Measurements from ENCODE around the gene KHSRP. TPM values are rescaled to one million over a fixed set of nuclear protein-coding genes. Genes with fewer than 3 reads are reported as not detected.

KHSRP gene, protein sequence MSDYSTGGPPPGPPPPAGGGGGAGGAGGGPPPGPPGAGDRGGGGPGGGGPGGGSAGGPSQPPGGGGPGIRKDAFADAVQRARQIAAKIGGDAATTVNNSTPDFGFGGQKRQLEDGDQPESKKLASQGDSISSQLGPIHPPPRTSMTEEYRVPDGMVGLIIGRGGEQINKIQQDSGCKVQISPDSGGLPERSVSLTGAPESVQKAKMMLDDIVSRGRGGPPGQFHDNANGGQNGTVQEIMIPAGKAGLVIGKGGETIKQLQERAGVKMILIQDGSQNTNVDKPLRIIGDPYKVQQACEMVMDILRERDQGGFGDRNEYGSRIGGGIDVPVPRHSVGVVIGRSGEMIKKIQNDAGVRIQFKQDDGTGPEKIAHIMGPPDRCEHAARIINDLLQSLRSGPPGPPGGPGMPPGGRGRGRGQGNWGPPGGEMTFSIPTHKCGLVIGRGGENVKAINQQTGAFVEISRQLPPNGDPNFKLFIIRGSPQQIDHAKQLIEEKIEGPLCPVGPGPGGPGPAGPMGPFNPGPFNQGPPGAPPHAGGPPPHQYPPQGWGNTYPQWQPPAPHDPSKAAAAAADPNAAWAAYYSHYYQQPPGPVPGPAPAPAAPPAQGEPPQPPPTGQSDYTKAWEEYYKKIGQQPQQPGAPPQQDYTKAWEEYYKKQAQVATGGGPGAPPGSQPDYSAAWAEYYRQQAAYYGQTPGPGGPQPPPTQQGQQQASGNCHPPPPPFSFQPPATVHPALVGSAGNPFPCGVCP
- 127 and 142 TPM in 2 replicates for total RNA-seq (2014; rRNA removed)
- polyA plus RNA-seq (2012), result 242 TPM

- no peak for DNase-seq (ENCODE audit: low read depth)
Observed at GRCh38 chr19:6424195-6424938, at the start of gene KHSRP. KHSRP (minus strand) TSS chr19:6424811; CDS start chr19:6424701, 110 bp downstream.

DNA sequence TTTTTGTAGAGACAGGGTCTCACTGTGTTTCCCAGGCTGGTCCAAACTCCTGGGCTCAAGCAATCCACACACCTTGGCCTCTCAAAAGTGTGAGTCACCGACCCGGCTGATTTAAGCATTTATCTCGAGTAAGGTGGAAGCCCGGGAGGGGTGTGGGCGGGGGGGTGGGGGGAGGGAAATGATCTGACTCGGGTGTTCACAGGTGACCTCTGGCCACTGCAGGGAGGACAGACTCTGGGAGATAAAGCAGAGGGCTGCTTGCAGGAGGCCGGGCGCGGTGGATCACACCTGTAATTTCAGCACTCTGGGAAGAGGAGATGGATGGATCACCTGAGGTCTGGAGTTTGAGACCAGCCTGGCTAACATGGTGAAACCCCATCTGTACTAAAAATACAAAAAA lies 49.0 kb upstream of the KHSRP start:
- DNase-seq (ENCODE audit: low read depth), result no peak

DNA sequence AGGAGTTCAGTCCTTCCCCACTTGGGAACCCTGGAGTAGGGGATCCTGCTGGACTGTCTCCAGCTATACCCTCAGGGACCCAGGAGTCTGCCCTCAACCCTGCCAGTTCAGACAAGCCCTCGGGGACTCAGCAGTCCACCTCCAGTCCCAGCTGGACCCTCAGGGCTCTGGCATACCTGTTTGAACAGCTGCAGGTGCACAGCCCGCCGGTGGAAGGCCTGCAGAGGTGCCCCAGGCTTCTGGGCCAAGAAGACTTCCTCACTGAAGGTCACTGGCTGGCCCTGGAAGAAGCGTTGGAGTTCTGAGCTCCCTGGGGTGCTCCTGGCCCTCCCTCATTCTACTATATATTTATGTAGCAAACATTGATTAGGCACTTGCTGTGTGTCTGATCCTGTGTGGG lies 48.1 kb upstream of the KHSRP start:
- DNase-seq (ENCODE audit: low read depth), result no peak

DNA sequence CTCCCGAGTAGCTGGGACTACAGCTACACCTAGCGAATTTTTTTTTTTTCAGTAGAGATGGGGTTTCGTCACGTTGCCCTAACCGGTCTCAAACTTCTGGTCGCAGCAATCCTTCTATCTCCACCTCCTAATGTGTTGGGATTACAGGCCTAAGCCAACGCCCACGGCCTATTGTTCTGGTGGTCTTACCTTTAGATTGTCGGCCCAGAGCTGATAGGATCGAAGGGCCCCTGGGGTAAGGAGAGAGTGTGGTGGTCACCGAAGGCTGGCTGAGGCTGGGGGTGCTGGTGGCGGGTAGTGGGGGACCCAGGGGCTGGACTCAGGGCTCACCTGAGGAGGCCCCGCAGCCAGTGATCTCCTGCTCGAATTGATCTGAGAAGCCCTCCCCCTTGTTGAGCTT lies 46.5 kb upstream of the KHSRP start:
- DNase-seq (ENCODE audit: low read depth), result no peak

DNA sequence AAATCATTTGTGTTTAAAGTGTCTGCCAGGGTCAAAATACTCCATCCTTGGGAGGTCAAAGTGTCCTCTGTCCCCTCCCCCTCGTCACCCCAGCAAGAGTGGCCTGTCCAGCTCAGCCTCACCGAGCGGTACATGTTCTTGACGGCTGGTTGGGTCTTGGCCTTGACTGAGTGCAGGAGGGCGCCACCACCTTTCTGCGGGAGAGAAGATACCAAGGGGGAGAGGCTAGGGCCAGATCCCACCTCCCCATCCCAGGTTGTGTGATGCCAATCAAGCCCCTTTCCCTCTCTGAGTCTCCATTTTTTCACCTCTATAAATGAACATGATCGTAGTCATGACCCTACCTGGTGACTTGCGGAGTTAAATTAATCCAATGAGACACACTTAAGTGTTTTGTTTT lies 45.6 kb upstream of the KHSRP start:
- no peak for DNase-seq (ENCODE audit: low read depth)

- no peak for DNase-seq (ENCODE audit: low read depth)
Observed at GRCh38 chr19:6467384-6467783, 42.8 kb upstream of the KHSRP start.

- DNase-seq (ENCODE audit: low read depth), result no peak
Observed at GRCh38 chr19:6466526-6467248, 42.1 kb upstream of the KHSRP start.

DNA sequence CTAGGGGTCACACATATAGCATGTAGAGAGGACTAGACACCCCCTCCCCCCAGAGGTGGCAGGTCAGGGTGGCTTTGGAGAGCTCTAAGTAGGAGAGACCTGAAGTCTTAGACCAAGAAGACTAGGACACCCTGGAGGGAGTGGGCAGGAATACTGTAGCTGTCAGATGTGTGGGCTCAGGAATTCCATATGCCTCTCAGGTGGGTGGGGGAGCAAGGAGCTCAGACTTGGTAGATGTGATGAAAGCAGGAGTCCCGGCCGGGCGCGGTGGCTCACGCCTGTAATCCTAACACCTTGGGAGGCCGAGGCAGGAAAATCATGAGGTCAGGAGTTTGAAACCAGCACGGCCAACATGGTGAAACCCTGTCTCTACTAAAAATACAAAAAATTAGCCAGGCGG lies 41.1 kb upstream of the KHSRP start:
- no peak for DNase-seq (ENCODE audit: low read depth)

DNA sequence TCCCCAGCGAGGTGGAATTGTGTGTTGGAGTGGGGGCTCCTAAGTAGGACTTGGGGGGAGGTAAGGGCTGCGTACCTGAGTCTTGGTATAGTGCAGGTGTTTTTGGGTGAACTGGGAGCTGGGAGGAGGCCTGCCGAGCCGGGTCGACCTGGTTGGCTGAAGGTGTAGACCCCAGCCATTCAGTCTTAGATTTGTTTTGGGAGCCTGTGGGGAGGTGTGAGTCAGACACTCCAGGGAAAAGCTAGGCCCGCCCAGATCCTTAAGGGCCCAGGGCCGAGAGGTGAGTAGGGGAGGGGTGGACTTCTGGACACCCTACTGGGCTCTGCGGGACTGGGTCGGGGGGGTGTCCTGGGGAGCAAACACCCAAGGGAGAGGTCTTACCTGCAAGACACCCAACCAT lies 40.4 kb upstream of the KHSRP start:
- DNase-seq (ENCODE audit: low read depth), result no peak

GRCh38 chr19:6464070-6464873 lies 39.7 kb upstream of the KHSRP start, which contains the start of gene CRB3:
CRB3 (plus strand) TSS chr19:6464271; CDS start chr19:6464702, 431 bp downstream.
- DNase-seq (ENCODE audit: low read depth), result no peak

GRCh38 chr19:6460099-6460884 lies 35.7 kb upstream of the KHSRP start:
- DNase-seq (ENCODE audit: low read depth), result peak; percentile 96

DNA sequence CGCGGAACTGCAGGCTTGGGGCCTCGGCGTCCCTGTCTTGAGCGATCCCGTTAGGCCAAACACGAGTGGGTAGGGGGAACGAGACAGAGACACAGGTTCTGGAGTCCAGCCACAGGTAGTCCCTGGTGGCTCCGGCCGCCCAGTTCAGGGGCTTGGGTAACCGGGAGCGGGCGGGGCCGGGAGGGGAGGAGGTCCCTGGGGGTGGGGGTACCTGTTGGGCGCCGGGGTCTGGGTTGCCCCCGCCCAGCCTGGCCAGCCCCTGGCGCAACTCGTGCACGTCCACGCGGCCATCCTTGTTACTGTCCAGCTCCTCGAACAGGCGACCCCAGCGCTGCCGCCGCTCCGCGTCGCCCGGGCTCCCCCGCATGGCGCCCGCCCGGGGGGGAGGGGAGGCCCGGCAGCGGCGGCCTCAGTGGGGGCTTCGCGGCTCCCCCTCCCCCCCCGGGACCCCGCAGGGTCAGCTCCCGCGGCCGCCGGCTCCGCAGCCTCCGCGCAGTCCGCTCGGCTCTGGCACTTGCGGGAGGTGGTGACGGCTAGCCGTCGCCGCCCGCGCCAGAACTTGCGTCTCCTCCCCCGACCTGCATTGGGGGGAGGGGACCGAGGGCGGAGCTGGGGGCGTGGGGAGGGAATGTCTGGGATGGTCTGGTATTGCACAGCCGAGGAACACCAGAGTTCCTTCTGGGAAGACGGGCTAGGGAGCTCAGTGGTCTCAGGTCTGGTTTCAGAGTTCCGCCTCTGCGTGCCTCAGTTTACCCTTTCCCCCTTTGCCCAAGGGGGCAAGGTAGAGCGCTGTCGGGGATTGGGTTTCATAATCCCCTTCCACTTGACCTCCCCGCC lies 34.9 kb upstream of the KHSRP start, which contains the start of gene SLC25A23:
TSS of gene SLC25A23 (minus strand) at position 531 of the 837 bp plus-strand sequence. CDS start at position 367, 164 bp downstream.
- peak; percentile 26 for DNase-seq (ENCODE audit: low read depth)

- DNase-seq (ENCODE audit: low read depth), result no peak
Observed at GRCh38 chr19:6458695-6459261, 34.2 kb upstream of the KHSRP start.

DNA sequence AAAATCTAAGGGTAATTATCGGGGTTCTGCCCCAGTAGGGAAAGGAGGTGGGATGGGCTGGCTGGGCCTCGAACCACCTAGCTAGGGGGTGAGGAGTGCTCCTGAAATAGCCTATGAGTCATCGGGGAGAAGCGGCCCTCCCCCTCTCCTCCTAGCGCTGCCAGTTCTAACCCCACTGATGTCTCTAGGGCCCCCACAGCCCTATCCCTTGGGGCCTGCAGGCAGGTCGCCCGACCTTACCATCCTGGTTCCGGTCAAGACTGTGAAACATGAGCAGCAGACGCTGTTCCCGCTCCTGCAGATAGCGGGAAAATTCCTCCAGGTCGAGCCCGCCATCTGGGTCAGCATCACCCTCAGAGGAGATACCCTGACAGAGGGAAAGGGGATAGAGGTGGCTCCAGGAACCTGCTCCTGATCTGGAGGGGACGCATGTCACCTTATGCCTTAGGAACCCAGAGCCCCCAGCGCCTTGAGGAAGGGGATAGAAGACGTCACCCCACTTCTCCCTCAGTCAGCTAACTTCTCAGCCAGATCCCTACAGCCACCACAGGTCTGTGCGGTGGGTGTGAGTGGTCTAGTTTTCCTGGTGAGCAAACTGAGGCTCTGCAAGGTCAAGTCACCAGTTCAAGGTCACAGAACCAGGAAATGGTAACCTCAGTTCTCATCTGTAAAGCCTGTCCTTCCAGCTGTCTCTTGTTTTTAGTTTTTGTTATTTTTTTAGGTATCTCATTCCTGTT lies 33.5 kb upstream of the KHSRP start:
- DNase-seq (ENCODE audit: low read depth), result no peak

DNA sequence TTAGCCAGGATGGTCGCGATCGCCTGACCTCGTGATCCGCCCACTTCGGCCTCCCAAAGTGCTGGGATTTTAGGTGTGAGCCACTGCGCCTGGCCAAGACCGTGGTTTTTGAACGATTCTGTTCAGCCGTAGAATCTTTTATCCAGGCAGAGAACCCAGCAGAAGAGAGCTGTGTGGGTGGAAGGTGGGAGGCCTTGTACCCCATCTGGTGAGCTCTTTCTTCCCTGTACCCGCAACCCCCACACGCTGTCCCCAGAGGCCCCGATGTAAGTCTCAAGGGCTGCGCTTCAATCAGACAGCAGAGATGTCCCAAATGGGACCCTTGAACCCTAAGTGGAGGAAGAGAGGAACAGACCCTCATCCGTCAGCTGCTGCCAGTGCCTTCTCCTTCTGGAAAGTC lies 31.3 kb upstream of the KHSRP start:
- no peak for DNase-seq (ENCODE audit: low read depth)

GRCh38 chr19:6453951-6454565 lies 29.4 kb upstream of the KHSRP start:
- DNase-seq (ENCODE audit: low read depth), result no peak

DNA sequence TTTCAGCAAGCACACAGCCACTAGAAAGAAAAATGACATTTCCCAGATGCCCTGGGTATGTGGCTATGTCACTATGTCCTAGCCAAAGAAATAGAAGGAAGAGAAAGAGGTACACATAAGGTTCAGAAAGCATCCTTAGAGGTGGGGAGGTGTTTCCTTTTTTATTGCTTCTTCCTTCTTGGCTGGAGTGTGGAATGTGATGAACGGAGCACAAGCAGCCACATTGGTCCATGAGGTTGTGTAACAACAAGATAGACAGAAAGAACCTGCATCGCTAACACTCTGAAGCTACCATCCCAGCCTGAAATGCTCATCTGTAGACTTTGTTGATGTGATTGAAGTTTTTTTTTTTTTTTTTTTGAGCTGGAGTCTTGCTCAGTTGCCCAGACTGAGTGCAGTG lies 28.3 kb upstream of the KHSRP start:
- DNase-seq (ENCODE audit: low read depth), result no peak
